Measurements from ENCODE around the gene NENF.

DNA sequence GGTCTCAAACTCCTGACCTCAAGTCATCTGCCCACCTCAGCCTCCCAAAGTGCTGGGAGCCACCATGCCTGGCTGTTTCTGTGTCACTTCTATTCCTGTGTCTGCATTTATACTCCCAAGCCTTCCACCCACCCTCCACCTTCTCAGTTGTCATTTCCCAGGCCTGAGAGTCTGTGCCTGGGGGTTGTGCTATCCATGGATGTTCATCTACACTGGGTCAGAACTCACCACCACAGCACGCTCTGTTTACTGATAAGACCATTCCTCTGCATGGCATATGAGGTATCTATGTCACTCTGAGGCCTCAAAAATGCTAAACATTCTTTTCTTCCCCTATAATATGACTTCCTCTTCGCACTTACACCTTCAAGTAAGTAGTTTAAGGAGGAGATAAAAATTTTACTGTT is 6.1 kb downstream of the NENF start:
- TF ChIP-seq RARB (CRISPR knock-in tag; IDR thresholded peaks at IDR 0.05) (no peak), ZFP3 (CRISPR knock-in tag; IDR thresholded peaks at IDR 0.05) (no peak)
